Spinal cord (tissue), 10 donors: Measurements from ENCODE around the gene PTPRG. TPM values are rescaled to one million over a fixed set of nuclear protein-coding genes. Genes with fewer than 3 reads are reported as not detected.

ENCODE experiments used
- DNase-seq, 6 donors: peaks; one replicate each; pipeline versions ENCODE4 v3.0.0 to v3.0.0-alpha.2; 2013 to 2015; ENCODE audit warnings: low spot score in 6 of 6, low read depth in 4 of 6
- H3K27ac ChIP-seq: one replicate; pipeline ENCODE4 v1.5.1; 2013; ENCODE audit warnings: low read depth, low read length, control low read depth
- H3K27me3 ChIP-seq: one replicate; pipeline ENCODE4 v1.6.1; 2013; ENCODE audit warnings: low read length; ENCODE audit not compliant: control insufficient read depth, insufficient read depth
- H3K36me3 ChIP-seq: one replicate; pipeline ENCODE4 v1.6.1; 2013; ENCODE audit warnings: low read length; ENCODE audit not compliant: control insufficient read depth, insufficient read depth
- H3K4me1 ChIP-seq: one replicate; pipeline ENCODE4 v1.6.1; 2013; ENCODE audit warnings: low read length; ENCODE audit not compliant: control insufficient read depth, insufficient read depth
- H3K4me3 ChIP-seq: one replicate; pipeline ENCODE4 v1.5.1; 2013; ENCODE audit warnings: low read depth, low read length, control low read depth
- H3K9me3 ChIP-seq: one replicate; pipeline ENCODE4 v1.6.1; 2013; ENCODE audit warnings: low read length; ENCODE audit not compliant: control insufficient read depth, insufficient read depth
- WGBS: methylation state at CpG from one replicate; pipeline ENCODE4 v1.1.5; 2013; ENCODE audit warnings: missing lambda C conversion rate; ENCODE audit not compliant: insufficient coverage; 5-methylcytosine and 5-hydroxymethylcytosine counted together
- polyA plus RNA-seq, 2 donors: library from polyadenylated mRNA; unstranded; fragments of 120-200 nt; gene quantifications; one replicate each; pipeline ENCODE4 v1.2.1, GENCODE V29; 2013; ENCODE audit not compliant: insufficient read length in 2 of 2
- total RNA-seq, 2 donors: library from RNA; depleted of rRNA in 1 of 2; stranded (reverse); fragments of 120-200 nt in 1 of 2; fragments of >200 nt in 1 of 2; gene quantifications; one replicate each; pipeline versions ENCODE4 v1.2.3 to v1.2.4, GENCODE V29; 2013 to 2014
- donor health status: healthy.

PTPRG gene
- total and polyA plus RNA-seq, 4 donors = 29.2 to 106 (median 60.2) TPM

DNA sequence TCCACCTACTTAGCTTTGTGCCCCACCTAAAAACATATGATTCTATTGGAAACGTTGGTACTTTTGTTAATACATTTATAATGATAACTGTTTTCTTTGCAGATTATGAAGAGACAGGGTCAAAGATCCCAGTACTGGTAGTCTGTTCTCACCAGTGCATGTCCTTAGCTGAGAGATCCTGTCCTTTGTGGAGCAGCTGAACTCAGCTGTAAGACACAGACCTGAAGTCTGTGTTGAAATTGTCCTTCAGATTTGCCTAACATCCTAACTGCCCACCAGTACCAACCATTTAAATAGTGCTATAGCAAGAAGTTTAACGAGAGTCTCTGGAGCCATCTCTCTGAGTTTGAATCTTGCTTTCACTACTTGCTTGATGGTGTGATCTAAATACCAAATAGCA is 413.3 kb downstream of the PTPRG start:
- H3K4me1 ChIP-seq = no peaks in the 10 kb centered on the region
- no peaks in the 10 kb centered on the region for H3K27me3 ChIP-seq
- DNase-seq = no peak
- no CpG with 5 or more reads among the region's 2 CpGs for WGBS
- no peak overlapping the region for H3K4me3 ChIP-seq
- H3K27ac ChIP-seq = no peak overlapping the region
- no peaks in the 10 kb centered on the region for H3K36me3 ChIP-seq
- no peaks in the 10 kb centered on the region for H3K9me3 ChIP-seq

DNA sequence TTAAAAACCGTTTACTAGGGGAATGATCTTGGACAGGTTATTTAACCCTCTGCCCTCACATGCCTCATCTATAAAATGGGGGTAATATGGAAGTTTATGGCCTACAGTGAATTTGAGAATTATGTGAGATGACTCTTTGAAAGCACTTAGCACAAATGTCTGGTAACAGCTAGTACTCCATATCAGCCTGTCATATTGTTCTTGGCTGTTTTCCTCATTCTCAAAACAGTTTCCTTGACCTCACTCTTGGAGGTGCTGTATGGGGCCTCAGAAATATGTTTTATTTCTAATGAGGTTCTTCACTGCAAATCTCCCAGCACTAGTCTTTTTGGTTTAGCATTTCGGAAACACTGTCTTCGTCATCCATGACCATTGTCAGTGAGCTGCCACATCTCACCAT is 413.8 kb downstream of the PTPRG start:
- no peaks in the 10 kb centered on the region for H3K27me3 ChIP-seq
- DNase-seq = no peak
- H3K9me3 ChIP-seq = no peaks in the 10 kb centered on the region
- no peaks in the 10 kb centered on the region for H3K4me1 ChIP-seq
- H3K36me3 ChIP-seq = no peaks in the 10 kb centered on the region
- H3K27ac ChIP-seq = no peak overlapping the region
- H3K4me3 ChIP-seq = no peak overlapping the region
- no CpG with 5 or more reads among the region's 3 CpGs for WGBS

DNA sequence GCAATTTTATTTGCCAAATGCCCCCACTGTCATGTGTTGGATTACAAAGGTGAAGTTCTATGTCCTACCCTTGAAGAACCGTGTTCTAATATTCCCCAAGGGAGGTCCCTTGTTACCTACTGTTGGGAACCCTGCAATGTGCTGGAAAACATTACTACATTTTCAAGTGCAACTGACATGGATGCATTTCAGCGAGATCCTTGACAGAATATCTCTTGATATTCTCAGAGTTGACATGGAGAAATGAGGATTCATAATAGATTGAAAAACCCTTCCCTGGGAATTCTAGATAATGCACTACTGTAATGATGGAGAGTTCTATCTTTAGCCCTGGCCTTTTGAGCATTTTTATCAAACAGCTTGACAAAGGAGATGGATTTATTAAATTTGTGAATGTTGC is 414.6 kb downstream of the PTPRG start:
- no peak for DNase-seq
- no peaks in the 10 kb centered on the region for H3K36me3 ChIP-seq
- H3K27ac ChIP-seq = no peak overlapping the region
- 80% methylated on average over 1 of the region's 2 CpGs for WGBS
- no peak overlapping the region for H3K4me3 ChIP-seq
- no peaks in the 10 kb centered on the region for H3K4me1 ChIP-seq
- no peaks in the 10 kb centered on the region for H3K27me3 ChIP-seq
- no peaks in the 10 kb centered on the region for H3K9me3 ChIP-seq

DNA sequence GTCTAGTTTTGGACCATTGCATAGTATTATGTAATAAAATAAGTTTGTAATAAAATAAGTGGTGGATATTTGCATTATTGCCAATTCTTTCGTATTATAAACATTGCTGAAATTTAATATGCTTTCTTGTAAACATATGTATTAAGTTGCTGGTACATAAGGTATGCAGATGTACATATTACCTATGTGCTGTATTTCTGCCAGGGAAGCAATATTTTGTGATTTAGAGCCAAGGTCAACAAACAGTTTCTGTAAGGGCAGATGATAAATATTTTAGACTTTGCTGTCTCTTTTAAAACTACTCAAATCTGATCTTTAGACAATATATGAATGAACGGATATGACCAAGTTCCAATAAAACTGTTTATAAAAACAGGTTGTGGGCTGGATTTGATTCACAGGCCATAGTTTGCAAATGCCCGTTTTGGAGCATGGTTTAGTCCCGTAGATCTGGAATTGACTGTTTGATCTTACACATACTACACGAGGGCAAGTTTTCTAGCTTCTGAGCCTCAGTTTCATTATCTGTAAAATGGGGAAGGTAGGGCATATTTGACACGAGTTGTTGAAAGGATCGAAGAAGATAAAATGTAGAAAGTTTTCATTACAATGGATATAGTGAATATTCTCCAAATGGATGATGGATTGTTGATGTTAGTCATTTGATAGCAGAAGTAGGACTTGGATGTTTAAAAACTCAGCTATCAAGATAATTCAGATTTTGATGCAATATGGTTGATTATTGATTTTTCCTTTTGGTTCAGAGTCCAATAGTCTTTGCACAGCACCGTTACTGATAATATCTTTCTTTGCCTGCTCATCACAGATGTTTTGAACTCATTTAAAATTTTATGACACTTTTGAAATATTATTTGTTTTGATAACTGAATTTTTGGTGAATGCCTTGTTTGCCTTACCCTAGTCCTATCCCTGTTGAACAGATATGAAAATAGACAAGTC is 417.4 kb downstream of the PTPRG start:
- Histone ChIP-seq H3K4me3 (no peak overlapping the region), H3K27me3 (no peaks in the 10 kb centered on the region), H3K36me3 (no peaks in the 10 kb centered on the region), H3K27ac (no peak overlapping the region), H3K4me1 (no peaks in the 10 kb centered on the region), H3K9me3 (no peaks in the 10 kb centered on the region)
- whole genome bisulfite sequencing = 100% methylated on average over 3 of the region's 8 CpGs
- no peak for DNase-seq

DNA sequence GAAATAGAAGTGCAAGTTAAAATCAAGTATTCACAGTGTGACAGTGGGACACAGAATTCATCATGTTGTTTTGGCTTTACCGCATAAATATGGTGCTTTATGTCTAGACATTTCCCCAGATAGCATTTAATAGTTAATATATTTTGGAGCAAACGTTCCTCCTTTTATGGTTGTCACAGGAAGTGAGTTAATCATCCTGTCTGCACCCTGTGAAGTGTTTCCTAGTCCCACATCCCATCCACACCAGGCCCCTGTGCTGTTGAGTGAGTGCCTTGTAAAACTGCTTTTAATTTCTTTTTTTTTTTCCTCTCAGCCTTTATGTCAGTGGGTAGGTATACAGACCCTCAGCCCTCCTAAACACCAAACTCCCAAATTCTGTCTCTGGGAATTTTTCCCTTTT is 418.3 kb downstream of the PTPRG start:
- Histone ChIP-seq H3K4me3 (no peak overlapping the region), H3K9me3 (no peaks in the 10 kb centered on the region), H3K27me3 (no peaks in the 10 kb centered on the region), H3K36me3 (no peaks in the 10 kb centered on the region), H3K27ac (no peak overlapping the region), H3K4me1 (no peaks in the 10 kb centered on the region)
- no peak for DNase-seq
- no CpG with 5 or more reads among the region's 2 CpGs for WGBS

DNA sequence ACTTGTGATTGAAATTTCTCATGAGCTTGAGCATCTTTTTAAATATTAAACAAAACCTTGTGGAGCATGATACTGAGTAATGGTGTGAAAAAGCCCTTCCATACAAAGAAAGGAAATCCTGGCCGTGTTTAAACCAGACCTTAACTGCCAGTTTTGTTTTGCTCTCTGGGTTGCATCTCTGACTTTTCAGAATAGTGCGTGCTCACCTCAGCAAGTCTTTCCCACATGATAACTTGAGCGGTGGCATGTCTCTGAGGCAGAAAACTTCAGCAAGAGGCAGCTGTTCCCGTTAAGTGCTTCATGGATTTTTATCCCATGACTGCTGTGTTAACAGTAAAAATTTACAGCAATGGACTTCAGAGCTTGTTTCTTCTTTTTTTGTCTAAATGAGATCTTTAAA is 418.7 kb downstream of the PTPRG start:
- 51% methylated on average over 3 of the region's 4 CpGs for WGBS
- no peaks in the 10 kb centered on the region for H3K27me3 ChIP-seq
- no peak overlapping the region for H3K27ac ChIP-seq
- H3K9me3 ChIP-seq = no peaks in the 10 kb centered on the region
- H3K4me1 ChIP-seq = no peaks in the 10 kb centered on the region
- no peak overlapping the region for H3K4me3 ChIP-seq
- peak in 2 of 6 donors; percentile 7 to 45 for DNase-seq
- H3K36me3 ChIP-seq = no peaks in the 10 kb centered on the region

DNA sequence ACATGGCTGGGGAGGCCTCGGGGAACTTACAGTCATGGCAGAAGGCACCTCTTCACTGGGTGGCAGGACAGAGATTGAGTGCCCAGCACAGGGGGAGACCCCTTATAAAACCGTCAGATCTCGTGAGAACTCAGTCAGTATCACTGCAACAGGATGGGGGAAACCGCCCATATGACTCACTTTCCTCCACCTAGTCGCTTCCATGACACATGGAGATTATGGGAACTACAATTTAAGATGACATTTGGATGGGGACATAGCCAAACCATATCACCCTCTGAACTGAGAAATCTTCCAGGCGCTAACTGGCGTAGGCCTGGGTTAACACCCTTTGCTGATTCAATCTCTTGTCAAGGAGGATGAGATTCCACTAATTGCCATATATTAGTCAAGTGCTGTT is 419.7 kb downstream of the PTPRG start:
- 91% methylated on average over 5 of the region's 7 CpGs for WGBS
- no peak for DNase-seq
- Histone ChIP-seq H3K36me3 (no peaks in the 10 kb centered on the region), H3K27me3 (no peaks in the 10 kb centered on the region), H3K4me3 (no peak overlapping the region), H3K27ac (no peak overlapping the region), H3K9me3 (no peaks in the 10 kb centered on the region), H3K4me1 (no peaks in the 10 kb centered on the region)

DNA sequence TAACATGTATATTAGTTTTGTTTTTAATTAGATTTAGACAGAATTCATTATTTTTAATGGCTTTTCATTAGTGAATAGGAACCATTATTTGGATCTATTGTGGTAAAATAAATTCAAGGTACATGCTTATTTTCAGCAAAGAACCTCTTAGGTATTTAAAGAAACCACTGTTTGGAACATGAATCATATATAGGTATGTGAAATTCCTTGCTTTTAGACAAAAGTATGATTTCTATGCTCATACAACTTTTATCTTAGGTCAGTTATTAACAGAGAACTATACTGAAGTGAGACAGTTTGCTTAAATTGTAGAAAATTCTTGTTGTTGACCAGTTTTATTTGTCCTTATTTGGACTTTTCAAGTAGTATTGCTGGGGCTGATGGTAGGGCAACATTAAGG is 422.1 kb downstream of the PTPRG start:
- no peaks in the 10 kb centered on the region for H3K36me3 ChIP-seq
- H3K9me3 ChIP-seq = no peaks in the 10 kb centered on the region
- H3K27ac ChIP-seq = no peak overlapping the region
- no peaks in the 10 kb centered on the region for H3K27me3 ChIP-seq
- no peaks in the 10 kb centered on the region for H3K4me1 ChIP-seq
- no peak overlapping the region for H3K4me3 ChIP-seq
- no peak for DNase-seq

DNA sequence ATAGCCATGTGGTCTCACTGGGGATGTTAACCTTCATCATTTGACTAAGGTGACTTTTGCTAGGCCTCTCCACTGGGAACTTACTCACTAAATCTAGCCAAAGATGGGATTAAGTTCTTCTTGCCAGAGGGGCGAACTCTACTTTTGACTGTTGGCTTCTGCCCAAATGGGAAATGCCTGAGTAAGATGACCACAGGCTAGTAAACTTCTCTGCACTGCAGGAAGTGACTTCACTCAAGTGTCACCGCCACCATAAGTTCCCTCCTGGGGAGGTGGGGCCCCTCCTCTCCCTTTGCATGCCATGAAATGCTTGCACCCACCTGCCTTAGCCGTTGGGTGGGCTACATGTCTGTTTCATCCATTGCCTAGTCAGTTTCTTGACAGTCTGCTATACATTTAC is 423.6 kb downstream of the PTPRG start:
- Histone ChIP-seq H3K36me3 (no peaks in the 10 kb centered on the region), H3K4me1 (no peaks in the 10 kb centered on the region), H3K27me3 (no peaks in the 10 kb centered on the region), H3K4me3 (no peak overlapping the region), H3K9me3 (no peaks in the 10 kb centered on the region), H3K27ac (no peak overlapping the region)
- WGBS = 83% methylated on average over 1 of the region's 3 CpGs
- no peak for DNase-seq

DNA sequence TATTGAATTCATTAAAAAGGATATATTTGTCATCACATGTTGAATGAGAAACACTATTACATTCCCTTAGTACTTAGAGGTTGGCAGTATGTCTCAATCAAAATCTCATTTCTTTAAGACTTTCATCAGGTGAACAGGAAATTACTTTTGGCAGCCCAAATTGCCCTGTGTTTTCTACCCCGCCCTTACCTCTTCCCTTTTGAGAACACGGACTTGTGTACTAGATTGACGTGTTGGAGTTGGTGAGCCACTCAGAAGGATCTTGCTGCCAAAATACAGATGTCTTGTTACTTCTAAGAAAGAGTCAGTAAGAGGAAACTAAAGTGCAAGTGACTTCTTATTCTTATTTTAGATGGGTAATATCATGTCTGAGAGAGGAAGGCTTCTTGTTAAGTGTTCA is 425.1 kb downstream of the PTPRG start:
- Histone ChIP-seq H3K4me1 (no peaks in the 10 kb centered on the region), H3K27me3 (no peaks in the 10 kb centered on the region), H3K36me3 (no peaks in the 10 kb centered on the region), H3K27ac (no peak overlapping the region), H3K9me3 (no peaks in the 10 kb centered on the region), H3K4me3 (no peak overlapping the region)
- no peak for DNase-seq
- WGBS = no CpG with 5 or more reads among the region's 3 CpGs
